C4-2B (cell line): ENCODE data around the gene DBH.

Experiments used
- ZFX ChIP-seq: fragments of 450-650 bp; IDR thresholded peaks from 2 replicates; pipeline ENCODE4 v1.6.1; 2017
- TF ChIP-seq, protein P1 (sequence below): fragments of 450-650 bp; conservative IDR thresholded peaks from 2 replicates; pipeline ENCODE4 v1.5.1; 2017; ENCODE audit warnings: mild to moderate bottlenecking

DNA sequence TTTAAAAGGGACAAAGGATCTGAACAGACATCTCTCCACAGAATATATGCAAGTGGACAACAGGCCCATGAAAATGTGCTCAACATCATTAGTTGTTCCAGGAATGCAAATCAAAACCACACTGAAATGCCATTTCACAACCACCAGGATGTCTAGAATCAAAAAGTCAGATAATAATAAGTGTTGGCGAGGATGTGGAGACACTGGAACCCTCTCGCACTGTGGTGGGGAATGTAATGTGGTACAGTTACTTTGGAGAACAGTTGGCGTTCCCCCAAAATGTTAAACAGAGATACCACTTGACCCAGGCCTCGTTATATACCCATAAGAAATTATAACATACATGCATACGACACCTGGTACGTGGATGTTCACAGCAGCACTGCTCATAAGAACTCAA is 63.4 kb downstream of the DBH start:
- TF ChIP-seq, protein P1, sequence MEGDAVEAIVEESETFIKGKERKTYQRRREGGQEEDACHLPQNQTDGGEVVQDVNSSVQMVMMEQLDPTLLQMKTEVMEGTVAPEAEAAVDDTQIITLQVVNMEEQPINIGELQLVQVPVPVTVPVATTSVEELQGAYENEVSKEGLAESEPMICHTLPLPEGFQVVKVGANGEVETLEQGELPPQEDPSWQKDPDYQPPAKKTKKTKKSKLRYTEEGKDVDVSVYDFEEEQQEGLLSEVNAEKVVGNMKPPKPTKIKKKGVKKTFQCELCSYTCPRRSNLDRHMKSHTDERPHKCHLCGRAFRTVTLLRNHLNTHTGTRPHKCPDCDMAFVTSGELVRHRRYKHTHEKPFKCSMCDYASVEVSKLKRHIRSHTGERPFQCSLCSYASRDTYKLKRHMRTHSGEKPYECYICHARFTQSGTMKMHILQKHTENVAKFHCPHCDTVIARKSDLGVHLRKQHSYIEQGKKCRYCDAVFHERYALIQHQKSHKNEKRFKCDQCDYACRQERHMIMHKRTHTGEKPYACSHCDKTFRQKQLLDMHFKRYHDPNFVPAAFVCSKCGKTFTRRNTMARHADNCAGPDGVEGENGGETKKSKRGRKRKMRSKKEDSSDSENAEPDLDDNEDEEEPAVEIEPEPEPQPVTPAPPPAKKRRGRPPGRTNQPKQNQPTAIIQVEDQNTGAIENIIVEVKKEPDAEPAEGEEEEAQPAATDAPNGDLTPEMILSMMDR = no peak
- TF ChIP-seq ZFX = no peak
